WI38 (cell line): ENCODE measurements around the gene MIB1.

ENCODE experiments used
- H3K4me3 ChIP-seq: 2 replicates; pipeline ENCODE4 v1.5.1; 2011; ENCODE audit warnings: low read depth, mild to moderate bottlenecking, control low read depth, low read length
- CTCF ChIP-seq: IDR thresholded peaks from 2 replicates; pipeline ENCODE4 v1.5.1; 2012; ENCODE audit warnings: low read depth, mild to moderate bottlenecking, control low read depth, low read length

The MIB1 gene

GRCh38 chr18:21747764-21748693 lies 7.4 kb downstream of the MIB1 start:
- H3K4me3 ChIP-seq, result no peak overlapping the region
- no peak for TF ChIP-seq CTCF

- no peak overlapping the region for H3K4me3 ChIP-seq
- TF ChIP-seq CTCF, result no peak
These were observed 17.2 kb downstream of the MIB1 start for GRCh38 chr18:21757833-21758232.

- no peak for TF ChIP-seq CTCF
These were observed 19.2 kb downstream of the MIB1 start for GRCh38 chr18:21759836-21760235.

GRCh38 chr18:21760321-21760720 lies 19.7 kb downstream of the MIB1 start:
- no peak for TF ChIP-seq CTCF
- H3K4me3 ChIP-seq, result no peak overlapping the region

More at GRCh38 chr18:21759836-21760235, 19.2 kb downstream of the MIB1 start:
- no peak overlapping the region for H3K4me3 ChIP-seq

- no peak overlapping the region for H3K4me3 ChIP-seq
- TF ChIP-seq CTCF, result no peak
These were observed 21.0 kb downstream of the MIB1 start for GRCh38 chr18:21761471-21762115.

- H3K4me3 ChIP-seq, result no peak overlapping the region
- no peak for TF ChIP-seq CTCF
These were observed 21.7 kb downstream of the MIB1 start for GRCh38 chr18:21762181-21762772.
